OCI-LY1 (cell line): Measurements from ENCODE around the gene EGR4.
A peak's percentile ranks its signal among the peaks of the same experiment; 100 is the strongest.

Source experiments
- H2AFZ ChIP-seq: fragments of 200-600 bp; sonication (generic), shearing (Covaris generic); 2 replicates; pipeline ENCODE4 v1.6.0; 2014; ENCODE audit warnings: antibody characterized with exemption, mild to moderate bottlenecking, low read length
- H3F3A ChIP-seq: fragments of 200-600 bp; sonication (generic), shearing (Covaris generic); 2 replicates; pipeline ENCODE4 v1.6.0; 2014; ENCODE audit warnings: mild to moderate bottlenecking, antibody characterized with exemption, low read length, moderate library complexity; ENCODE audit not compliant: insufficient read depth
- H3K27ac ChIP-seq: fragments of 200-600 bp; sonication (generic); 2 replicates; pipeline ENCODE4 v1.5.1; 2014; ENCODE audit warnings: low read length, mixed run types, mild to moderate bottlenecking, low read depth; ENCODE audit not compliant: poor library complexity, severe bottlenecking
- H3K27me3 ChIP-seq: fragments of 200-600 bp; sonication (generic); 2 replicates; pipeline ENCODE4 v1.6.0; 2014; ENCODE audit warnings: antibody characterized with exemption, mild to moderate bottlenecking, low read length, moderate library complexity; ENCODE audit not compliant: insufficient read depth
- H3K36me3 ChIP-seq: fragments of 200-600 bp; sonication (generic); 2 replicates; pipeline ENCODE4 v1.6.1; 2014; ENCODE audit warnings: mild to moderate bottlenecking, antibody characterized with exemption, low read length, moderate library complexity, mixed read lengths; ENCODE audit not compliant: insufficient read depth
- H3K4me1 ChIP-seq: fragments of 200-600 bp; sonication (generic); 2 replicates; pipeline ENCODE4 v1.5.1; 2014; ENCODE audit warnings: mild to moderate bottlenecking, low read length, moderate library complexity; ENCODE audit not compliant: insufficient read depth, severe bottlenecking
- H3K4me2 ChIP-seq: fragments of 200-600 bp; sonication (generic), shearing (Covaris generic); 2 replicates; pipeline ENCODE4 v1.6.1; 2014; ENCODE audit warnings: low read length
- H3K4me3 ChIP-seq: fragments of 200-600 bp; sonication (generic); 2 replicates; pipeline ENCODE4 v1.5.1; 2014; ENCODE audit warnings: low read length, low read depth, mild to moderate bottlenecking, mixed read lengths; ENCODE audit not compliant: poor library complexity, severe bottlenecking
- H3K79me2 ChIP-seq: fragments of 200-600 bp; shearing (Covaris generic); 2 replicates; pipeline ENCODE4 v1.6.1; 2016; ENCODE audit warnings: mixed run types, low read length, mixed read lengths; ENCODE audit not compliant: insufficient read depth
- H3K9ac ChIP-seq: fragments of 200-600 bp; sonication (generic), shearing (Covaris generic); 2 replicates; pipeline ENCODE4 v1.6.1; 2014; ENCODE audit warnings: mild to moderate bottlenecking, low read length, mixed read lengths
- H3K9me2 ChIP-seq: fragments of 200-600 bp; sonication (generic), shearing (Covaris generic); 2 replicates; pipeline ENCODE4 v1.6.1; 2014; ENCODE audit warnings: low read depth, mild to moderate bottlenecking, low read length, mixed read lengths
- H3K9me3 ChIP-seq: fragments of 200-600 bp; shearing (Covaris generic); 2 replicates; pipeline ENCODE4 v1.6.1; 2014; ENCODE audit warnings: low read length, mixed read lengths
- H4K20me1 ChIP-seq: fragments of 200-600 bp; sonication (generic), shearing (Covaris generic); 2 replicates; pipeline ENCODE4 v1.6.0; 2016; ENCODE audit warnings: mild to moderate bottlenecking, low read length; ENCODE audit not compliant: insufficient read depth
- CTCF ChIP-seq: fragments of 200-600 bp; sonication (generic), shearing (Covaris generic); IDR thresholded peaks from 2 replicates; pipeline ENCODE4 v1.5.1; 2017; ENCODE audit warnings: mild to moderate bottlenecking, antibody characterized with exemption, low read length, moderate library complexity, mixed read lengths
- EZH2 ChIP-seq: fragments of 200-600 bp; sonication (generic), shearing (Covaris generic); IDR thresholded peaks from 2 replicates; pipeline ENCODE4 v1.8.0; 2017; ENCODE audit warnings: borderline replicate concordance, mixed run types, mild to moderate bottlenecking, antibody characterized with exemption, low read length, moderate library complexity, mixed read lengths

EGR4 gene

GRCh38 chr2:73253901-73254300 is 39.4 kb downstream of the EGR4 start:
- H3K4me1 ChIP-seq: no peaks in the 10 kb centered on the region

GRCh38 chr2:73253400-73253799 is 39.9 kb downstream of the EGR4 start:
- Histone ChIP-seq H3K27ac (peak overlapping the region; percentile 53), H3K27me3 (no peaks in the 10 kb centered on the region)

More at GRCh38 chr2:73253901-73254300, 39.4 kb downstream of the EGR4 start:
- no peaks in the 10 kb centered on the region for H3K79me2 ChIP-seq
- no peak overlapping the region for H2AFZ ChIP-seq
- no peaks in the 10 kb centered on the region for H3K9me2 ChIP-seq
- H3K4me2 ChIP-seq: no peak overlapping the region
- peak overlapping the region; percentile 53 for H3K27ac ChIP-seq
- H3K27me3 ChIP-seq: no peaks in the 10 kb centered on the region
- no peaks in the 10 kb centered on the region for H3K9me3 ChIP-seq
- H3F3A ChIP-seq: peaks cover 7% of the 10 kb centered on the region
- H3K4me3 ChIP-seq: no peak overlapping the region
- no peaks in the 10 kb centered on the region for H4K20me1 ChIP-seq
- peaks cover 92% of the 10 kb centered on the region for H3K36me3 ChIP-seq
- TF ChIP-seq CTCF (no peak), EZH2 (no peak)
- no peak overlapping the region for H3K9ac ChIP-seq

GRCh38 chr2:73252238-73253027 is 40.9 kb downstream of the EGR4 start:
- H3F3A ChIP-seq: peaks cover 7% of the 10 kb centered on the region
- no peak overlapping the region for H2AFZ ChIP-seq
- no peaks in the 10 kb centered on the region for H3K27me3 ChIP-seq
- H3K4me1 ChIP-seq: no peaks in the 10 kb centered on the region
- no peaks in the 10 kb centered on the region for H3K9me2 ChIP-seq
- no peak overlapping the region for H3K27ac ChIP-seq
- no peaks in the 10 kb centered on the region for H3K79me2 ChIP-seq
- H3K36me3 ChIP-seq: peaks cover 93% of the 10 kb centered on the region
- H3K9me3 ChIP-seq: no peaks in the 10 kb centered on the region
- no peak for TF ChIP-seq EZH2
- no peak for TF ChIP-seq CTCF
- no peak overlapping the region for H3K4me2 ChIP-seq
- no peak overlapping the region for H3K4me3 ChIP-seq
- no peak overlapping the region for H3K9ac ChIP-seq
- H4K20me1 ChIP-seq: no peaks in the 10 kb centered on the region

More at GRCh38 chr2:73253400-73253799, 39.9 kb downstream of the EGR4 start:
- H3K9me2 ChIP-seq: no peaks in the 10 kb centered on the region
- TF ChIP-seq EZH2 (no peak), CTCF (no peak)
- no peak overlapping the region for H3K4me3 ChIP-seq
- peaks cover 7% of the 10 kb centered on the region for H3F3A ChIP-seq
- H3K4me2 ChIP-seq: no peak overlapping the region
- H3K9me3 ChIP-seq: no peaks in the 10 kb centered on the region
- H4K20me1 ChIP-seq: no peaks in the 10 kb centered on the region
- H3K9ac ChIP-seq: no peak overlapping the region
- no peaks in the 10 kb centered on the region for H3K79me2 ChIP-seq
- H3K36me3 ChIP-seq: peaks cover 92% of the 10 kb centered on the region
- no peak overlapping the region for H2AFZ ChIP-seq
- no peaks in the 10 kb centered on the region for H3K4me1 ChIP-seq
